Measurements from ENCODE around the gene AKR1A1.

AKR1A1 gene

DNA sequence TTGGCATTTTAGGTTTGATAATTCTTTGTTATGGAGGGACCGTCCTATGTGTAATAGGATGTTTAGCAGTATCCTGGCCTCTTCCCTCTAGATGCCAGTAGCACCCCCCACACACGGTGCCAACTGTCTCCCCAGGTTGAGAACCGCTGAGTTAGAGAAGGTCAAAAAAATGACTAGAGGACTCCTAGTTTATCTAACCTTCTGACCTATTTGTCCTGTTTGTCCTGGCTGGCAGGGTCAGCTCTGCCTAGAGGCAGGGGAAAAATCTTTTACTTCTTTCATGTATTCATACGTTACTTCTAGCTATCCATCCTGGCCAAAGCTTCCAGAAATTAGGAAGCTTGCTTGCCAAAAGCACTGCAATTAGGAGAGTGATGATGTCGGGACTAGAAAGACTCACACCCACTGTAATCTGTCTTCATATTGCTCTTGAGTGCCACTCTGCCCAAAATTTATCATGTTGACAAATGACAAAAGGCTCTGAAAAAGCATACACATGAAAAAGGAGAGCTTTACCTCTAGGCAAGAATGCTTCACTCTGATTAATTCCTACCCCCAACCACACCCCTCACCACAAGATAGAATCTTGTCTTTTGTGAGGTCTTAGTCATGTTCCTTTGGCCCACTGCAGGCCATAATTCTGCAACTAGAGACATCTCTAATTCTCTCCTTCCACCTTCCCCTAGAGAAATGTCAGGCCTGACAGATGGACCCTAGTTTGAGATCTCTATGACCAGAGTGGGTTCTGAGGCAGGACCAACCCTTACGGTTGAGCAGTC lies 14.4 kb upstream of the AKR1A1 start:
- H3K9me3 ChIP-seq, result no peaks in the 10 kb centered on the region
- H3K36me3 ChIP-seq, result no peaks in the 10 kb centered on the region
- DNase-seq, result no peak
- TF ChIP-seq, protein P1, sequence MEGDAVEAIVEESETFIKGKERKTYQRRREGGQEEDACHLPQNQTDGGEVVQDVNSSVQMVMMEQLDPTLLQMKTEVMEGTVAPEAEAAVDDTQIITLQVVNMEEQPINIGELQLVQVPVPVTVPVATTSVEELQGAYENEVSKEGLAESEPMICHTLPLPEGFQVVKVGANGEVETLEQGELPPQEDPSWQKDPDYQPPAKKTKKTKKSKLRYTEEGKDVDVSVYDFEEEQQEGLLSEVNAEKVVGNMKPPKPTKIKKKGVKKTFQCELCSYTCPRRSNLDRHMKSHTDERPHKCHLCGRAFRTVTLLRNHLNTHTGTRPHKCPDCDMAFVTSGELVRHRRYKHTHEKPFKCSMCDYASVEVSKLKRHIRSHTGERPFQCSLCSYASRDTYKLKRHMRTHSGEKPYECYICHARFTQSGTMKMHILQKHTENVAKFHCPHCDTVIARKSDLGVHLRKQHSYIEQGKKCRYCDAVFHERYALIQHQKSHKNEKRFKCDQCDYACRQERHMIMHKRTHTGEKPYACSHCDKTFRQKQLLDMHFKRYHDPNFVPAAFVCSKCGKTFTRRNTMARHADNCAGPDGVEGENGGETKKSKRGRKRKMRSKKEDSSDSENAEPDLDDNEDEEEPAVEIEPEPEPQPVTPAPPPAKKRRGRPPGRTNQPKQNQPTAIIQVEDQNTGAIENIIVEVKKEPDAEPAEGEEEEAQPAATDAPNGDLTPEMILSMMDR (IDR thresholded peaks at IDR 0.05), result no peak
- intact Hi-C loops (cut with DNase I; ENCODE audit: low total_unique reads), result no loop called here
- no peaks in the 10 kb centered on the region for H3K4me1 ChIP-seq
- H3K4me3 ChIP-seq, result no peak overlapping the region
- no peaks in the 10 kb centered on the region for H3K27me3 ChIP-seq
- H3K27ac ChIP-seq, result no peak overlapping the region

DNA sequence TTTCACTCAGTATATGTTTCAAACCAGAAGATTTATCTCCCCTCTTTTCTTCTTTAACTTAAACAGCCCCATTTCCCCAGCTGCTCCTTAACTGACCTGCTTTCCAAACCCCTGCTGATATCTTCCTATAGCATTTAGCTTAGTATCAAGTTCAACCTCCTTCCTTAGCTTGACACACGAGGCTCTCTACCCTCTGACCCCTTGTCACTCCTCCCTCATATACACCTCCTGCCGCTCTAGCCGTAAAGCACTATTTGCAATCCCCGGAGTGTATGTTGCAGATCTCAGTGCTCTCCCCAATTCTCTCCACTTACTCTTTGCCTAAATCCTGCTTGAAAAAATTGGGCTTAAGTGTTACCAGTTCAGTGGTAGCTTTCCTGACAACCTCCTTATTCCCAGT lies 13.7 kb upstream of the AKR1A1 start:
- TF ChIP-seq, protein P1 (IDR thresholded peaks at IDR 0.05), result no peak
- H3K27me3 ChIP-seq, result no peaks in the 10 kb centered on the region
- no peaks in the 10 kb centered on the region for H3K9me3 ChIP-seq
- H3K36me3 ChIP-seq, result no peaks in the 10 kb centered on the region
- intact Hi-C loops (cut with DNase I; ENCODE audit: low total_unique reads), result no loop called here
- H3K4me1 ChIP-seq, result no peaks in the 10 kb centered on the region
- no peak overlapping the region for H3K4me3 ChIP-seq
- DNase-seq, result no peak
- no peak overlapping the region for H3K27ac ChIP-seq

DNA sequence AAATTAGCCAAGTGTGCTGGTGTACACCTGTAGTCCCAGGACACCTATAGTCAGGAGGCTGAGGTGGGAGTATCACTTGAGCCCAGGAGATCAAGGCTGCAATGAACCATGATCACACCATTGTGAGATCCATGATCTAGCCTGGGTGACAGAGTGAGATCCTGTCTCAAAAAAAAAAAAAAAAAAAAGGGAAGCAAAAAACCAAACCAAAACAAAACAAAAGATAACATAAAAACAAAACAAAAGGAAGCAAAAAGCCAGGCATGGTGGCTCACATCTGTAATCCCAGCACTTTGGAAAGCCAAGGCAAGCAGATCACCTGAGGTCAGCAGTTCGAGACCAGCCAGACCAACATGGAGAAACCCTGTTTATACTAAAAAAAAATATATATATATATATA lies 9.4 kb upstream of the AKR1A1 start:
- TF ChIP-seq, protein P1 (IDR thresholded peaks at IDR 0.05), result no peak
- Histone ChIP-seq H3K4me3 (no peak overlapping the region), H3K36me3 (no peaks in the 10 kb centered on the region), H3K4me1 (no peaks in the 10 kb centered on the region), H3K9me3 (no peaks in the 10 kb centered on the region), H3K27me3 (no peaks in the 10 kb centered on the region), H3K27ac (no peak overlapping the region)
- intact Hi-C loops (cut with DNase I; ENCODE audit: low total_unique reads), result no loop called here
- no peak for DNase-seq

GRCh38 chr1:45542591-45542990 lies 8.0 kb upstream of the AKR1A1 start:
- TF ChIP-seq, protein P1 (IDR thresholded peaks at IDR 0.05), result no peak
- DNase-seq, result peak in 1 of 2 donors; percentile 50
- no peak overlapping the region for H3K27ac ChIP-seq
- intact Hi-C loops (cut with DNase I; ENCODE audit: low total_unique reads), result no loop called here
- no peaks in the 10 kb centered on the region for H3K4me1 ChIP-seq
- H3K9me3 ChIP-seq, result no peaks in the 10 kb centered on the region
- H3K4me3 ChIP-seq, result no peak overlapping the region
- no peaks in the 10 kb centered on the region for H3K27me3 ChIP-seq
- H3K36me3 ChIP-seq, result no peaks in the 10 kb centered on the region

DNA sequence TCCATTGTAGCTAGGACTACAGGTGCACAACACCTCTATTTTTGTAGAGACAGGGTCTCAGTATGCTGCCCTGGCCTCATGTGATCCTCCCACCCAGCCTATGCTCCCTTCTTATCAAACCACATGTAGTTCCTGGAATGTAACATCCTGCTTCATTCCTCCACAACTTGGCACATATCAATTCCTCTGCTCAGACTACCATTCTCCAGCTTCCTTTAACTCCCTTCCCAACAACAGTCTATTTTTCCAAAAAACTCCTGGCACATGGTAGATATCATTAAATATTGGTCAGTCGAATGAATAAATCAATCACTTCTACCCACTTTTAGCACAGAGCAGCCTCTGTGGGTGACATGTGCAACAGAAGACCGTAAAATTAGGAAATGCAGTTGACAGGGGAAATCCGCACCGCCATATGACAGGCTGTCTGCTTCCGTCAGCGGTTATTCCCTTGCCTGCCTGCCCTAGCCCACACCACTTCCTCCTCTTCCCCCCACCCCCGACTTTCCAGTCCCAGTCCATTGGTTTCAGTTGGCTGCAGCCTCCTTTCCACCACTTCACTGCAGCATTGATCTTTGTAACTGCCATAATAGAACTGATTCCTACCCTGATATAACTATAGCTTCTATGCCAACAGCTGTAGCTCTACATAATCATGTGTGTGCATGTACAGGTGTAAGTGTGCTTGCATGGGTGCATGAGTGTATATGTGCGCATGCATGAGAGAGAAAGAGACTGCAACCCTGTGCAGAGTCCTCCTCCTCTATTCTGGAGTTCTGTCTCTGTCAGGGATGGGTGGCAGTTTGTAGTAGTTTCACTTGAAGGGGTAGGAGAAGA lies 6.8 kb upstream of the AKR1A1 start:
- no peaks in the 10 kb centered on the region for H3K9me3 ChIP-seq
- DNase-seq, result peak; percentile 64 to 76
- H3K36me3 ChIP-seq, result no peaks in the 10 kb centered on the region
- no peak overlapping the region for H3K4me3 ChIP-seq
- H3K27ac ChIP-seq, result no peak overlapping the region
- H3K27me3 ChIP-seq, result no peaks in the 10 kb centered on the region
- TF ChIP-seq, protein P1 (IDR thresholded peaks at IDR 0.05), result no peak
- intact Hi-C loops (cut with DNase I; ENCODE audit: low total_unique reads), result no loop called here
- no peaks in the 10 kb centered on the region for H3K4me1 ChIP-seq
